Mesenteric fat pad (tissue), 1 donor: Measurements from ENCODE around the gene OLFM4. TPM values are rescaled to one million over a fixed set of nuclear protein-coding genes. Genes with fewer than 3 reads are reported as not detected.

Experiments used
- DNase-seq: peaks from one replicate; pipeline ENCODE4 v3.0.0-alpha.2; 2020; ENCODE audit warnings: low spot score
- total RNA-seq: library from RNA; stranded (reverse); fragmentation: NEBNext Ultra II Directional; extraction: Animal tissue kit (Norgen Biotek cat#: 25700); gene quantifications from one replicate; pipeline ENCODE4 v1.2.1, GENCODE V29; 2021
- donor health status: DM: yes; HTN: yes; CAD: no.

OLFM4 gene
- total RNA-seq, 1 donor from 2014 or later, result 0.80 TPM

DNA sequence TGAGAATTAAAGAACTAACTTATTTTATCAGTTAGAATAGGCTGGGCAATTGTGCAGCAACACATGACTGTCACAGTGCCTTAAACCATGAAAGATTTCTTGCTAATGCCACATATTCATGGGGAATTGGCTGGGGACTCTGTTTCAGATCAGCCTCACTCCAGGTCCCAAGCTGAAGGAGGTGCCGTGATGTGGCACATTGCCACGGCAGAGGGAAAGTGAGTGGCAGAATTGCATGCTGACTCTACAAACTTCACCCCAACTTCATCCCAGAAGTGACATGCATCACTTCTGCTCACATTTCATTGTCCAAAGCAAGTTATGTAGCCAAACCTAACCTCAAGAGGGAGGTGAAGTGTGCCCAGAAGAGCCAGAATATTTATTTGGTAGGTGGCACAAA, 37.8 kb downstream of the OLFM4 start:
- DNase-seq, result no peak

DNA sequence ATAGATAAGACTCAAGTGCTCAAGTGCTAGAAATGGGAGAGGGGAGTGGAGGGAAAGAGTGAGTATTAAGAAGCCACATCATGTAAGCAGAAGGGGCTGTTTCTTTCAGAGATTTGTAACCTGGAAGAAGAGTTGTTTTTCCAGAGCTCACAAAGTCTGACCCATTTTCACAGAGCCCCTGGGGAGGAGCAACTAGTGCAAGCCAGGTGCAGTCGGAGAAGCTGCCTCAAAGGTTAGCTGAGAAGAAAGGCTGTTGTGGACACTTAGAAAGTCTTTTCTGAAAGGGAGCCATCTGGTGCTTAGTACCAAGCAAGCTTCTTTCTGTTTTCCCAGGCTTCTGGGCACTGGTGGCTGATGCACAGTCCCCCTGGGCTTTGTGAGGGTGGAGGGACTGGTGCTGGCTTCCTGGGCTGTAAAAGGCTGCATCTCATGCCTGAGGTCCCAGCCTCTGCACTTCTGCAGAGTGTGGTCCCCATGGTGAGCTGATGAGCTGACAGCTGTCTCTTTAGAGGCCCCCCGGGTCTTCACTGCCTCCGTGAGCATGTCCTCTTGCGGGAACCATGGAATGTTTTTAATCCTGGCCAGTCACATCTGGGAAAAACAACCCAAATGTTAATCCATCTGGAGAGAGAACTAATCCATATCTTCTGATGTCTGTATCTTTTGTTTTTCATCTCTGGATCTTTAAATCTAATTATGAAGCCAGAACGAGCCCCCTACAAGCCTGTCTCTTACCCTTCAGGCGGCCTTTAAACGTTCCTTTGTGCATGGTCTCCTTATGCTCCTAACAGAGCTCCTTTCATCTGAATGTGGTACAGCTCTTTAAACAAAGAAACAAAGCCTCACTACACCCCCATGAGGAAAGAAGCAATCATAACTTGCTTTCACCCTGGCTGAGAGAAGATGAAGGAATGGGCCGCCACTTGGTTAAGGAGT, 40.2 kb downstream of the OLFM4 start:
- DNase-seq, result no peak

DNA sequence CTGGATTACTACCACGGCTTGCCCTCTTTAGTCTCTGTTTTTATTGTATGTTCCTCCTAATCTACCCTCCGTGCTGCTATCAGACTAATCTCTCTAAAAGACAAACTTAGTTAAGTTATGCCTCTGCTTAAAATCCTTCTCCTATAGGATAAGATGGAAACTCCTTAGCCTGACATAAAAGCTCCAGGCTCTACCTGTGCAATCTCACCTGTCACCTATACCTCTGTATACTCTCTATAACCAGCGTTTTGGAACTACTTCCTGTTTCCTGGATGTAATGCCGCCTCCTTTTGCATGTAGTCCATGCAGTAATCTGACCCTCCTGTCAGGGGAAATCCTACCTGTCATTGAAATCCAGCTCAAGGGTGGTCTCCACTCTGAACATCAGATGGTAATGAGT, 41.2 kb downstream of the OLFM4 start:
- no peak for DNase-seq

DNA sequence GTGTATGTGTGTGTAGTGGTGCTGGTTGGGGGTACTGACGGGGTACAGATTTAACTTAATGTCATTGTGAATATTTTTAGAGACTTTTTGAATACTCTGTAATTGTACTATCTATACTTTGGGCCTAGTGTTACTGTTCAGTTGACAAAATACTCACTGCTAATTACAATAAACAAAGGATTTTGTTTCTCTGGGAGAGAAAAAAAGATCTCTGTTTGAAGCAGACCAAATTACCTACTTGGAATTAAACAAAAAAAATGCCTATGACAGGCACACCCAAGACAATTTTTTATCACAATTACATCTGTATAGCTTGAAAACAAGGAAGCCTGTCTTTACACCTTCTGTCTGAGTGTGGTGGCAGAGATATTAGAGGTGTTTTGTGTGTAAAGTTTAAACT, 45.1 kb downstream of the OLFM4 start:
- DNase-seq, result no peak

DNA sequence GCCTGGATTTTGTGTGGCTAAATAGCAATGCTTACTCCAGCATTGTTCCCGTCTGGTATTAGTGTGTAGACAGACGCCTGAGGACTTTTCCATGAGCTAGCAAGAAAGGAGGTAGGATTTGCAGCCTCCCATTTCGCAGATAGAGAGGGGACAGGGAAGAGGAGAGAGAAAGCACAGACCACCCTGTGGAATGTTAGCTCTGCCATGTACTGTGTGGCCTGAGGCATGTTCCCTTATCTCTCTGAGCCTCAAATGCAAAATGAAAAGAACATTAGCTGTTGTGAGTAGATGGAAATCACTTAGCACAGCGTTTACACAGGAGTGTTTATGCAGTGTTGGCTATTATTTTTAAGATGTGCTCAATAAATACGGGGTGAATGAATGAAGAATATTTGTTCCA, 45.5 kb downstream of the OLFM4 start:
- DNase-seq, result no peak

DNA sequence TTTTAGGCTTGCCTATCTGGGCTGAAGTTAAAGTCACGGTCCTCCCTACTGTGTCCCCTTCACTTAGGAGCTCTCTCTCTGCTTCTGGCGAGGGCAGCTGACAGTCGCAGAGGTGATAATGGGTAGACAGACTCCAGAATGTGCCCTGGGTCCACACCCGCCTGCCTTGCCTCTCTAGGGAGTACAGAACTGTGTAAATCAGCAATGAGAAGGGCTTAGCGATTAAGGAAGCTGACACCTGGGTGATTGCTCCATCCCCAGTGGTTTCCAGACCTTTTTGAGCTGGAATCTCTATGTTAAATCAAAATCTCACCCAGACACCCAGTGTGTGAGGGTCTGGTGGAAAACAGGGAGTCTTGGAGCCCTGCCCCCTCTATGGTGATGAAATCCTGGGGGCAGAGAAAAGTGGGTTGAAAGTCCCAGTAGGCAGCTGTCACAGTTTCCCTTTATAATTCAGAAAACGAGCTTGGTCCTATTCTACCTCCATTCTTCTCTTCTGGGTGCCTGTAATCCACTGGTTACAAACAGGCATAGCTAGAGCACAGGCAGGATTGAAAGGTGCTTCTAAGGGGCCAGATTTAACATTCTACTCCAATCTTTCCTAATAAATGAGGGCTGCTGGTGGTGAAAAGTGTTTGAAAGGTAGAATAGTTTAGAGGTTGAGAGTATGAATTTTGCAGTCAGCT, 46.9 kb downstream of the OLFM4 start:
- no peak for DNase-seq

DNA sequence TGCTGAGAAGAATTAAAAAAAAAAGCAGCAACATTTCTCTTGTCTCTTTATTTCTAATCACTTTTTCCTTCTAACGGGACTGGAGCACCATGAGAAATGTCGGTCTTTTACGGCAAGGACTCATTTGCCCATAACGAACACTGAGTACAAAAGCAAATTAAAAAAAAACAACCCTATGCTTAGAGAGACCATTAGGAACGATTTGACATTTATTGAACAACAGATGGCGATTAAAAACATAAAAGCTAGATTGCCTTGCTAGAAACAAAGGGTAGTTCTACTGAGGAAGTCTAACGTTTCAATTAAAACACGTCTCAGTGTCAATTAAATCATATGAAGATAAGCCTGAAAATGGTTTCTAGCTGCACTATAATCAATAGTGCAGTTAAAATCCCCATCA, 51.1 kb downstream of the OLFM4 start:
- DNase-seq, result no peak

DNA sequence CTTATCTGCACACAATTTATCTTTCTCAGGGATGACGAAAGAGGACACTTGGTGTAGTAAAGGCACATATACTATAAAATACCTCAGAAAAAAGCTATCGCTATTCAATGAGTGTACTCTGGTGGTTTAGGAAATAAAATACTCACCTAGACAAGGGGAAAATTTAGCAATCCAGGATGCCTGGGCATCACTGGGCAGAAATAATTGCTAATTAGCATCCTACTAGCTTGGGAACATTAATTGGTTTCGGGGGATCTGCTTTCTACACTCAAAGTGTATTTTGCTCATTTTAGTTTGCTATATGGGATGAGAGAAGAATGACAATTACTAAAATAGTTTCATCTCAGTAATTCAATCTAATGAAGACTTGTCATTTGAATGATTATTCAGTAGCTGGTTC, 60.3 kb downstream of the OLFM4 start:
- DNase-seq, result no peak

DNA sequence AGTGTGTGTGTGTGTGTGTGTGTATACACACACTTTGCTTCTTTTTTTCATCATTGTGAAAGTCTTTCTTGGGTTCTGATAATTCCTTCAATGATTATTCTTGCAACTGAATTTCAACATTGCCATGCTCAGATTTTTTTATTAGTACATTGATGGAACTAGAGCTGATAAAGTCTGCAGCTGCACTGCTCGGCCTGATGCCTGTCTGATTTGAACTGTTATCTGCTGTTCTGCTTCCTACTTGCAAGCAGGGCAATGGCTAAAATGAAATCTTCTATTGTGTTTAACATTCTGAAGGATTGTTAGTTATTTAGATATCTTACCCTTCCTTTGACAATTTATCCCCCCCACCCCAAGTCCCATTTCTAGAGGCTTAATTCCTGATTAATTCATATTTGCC, 61.3 kb downstream of the OLFM4 start:
- DNase-seq, result no peak

DNA sequence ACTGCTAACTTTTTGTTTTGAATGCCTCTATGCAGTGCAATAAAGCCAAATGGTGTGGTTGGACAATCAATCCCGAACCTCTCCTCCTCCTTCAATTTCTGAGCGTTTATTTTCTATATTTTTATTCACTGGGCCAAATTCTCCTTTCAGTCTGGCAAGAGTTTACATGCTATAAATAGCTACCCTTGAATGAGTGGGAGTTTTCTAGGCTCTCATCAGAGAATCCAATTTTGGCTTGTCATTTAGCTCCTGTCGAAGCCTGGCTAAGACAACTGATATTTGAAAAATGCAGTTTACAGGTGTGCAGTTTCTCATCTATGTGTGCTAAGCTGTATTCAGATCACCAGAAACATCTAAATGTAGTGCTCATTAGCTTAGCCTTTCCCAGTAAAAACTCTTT, 61.8 kb downstream of the OLFM4 start:
- no peak for DNase-seq

DNA sequence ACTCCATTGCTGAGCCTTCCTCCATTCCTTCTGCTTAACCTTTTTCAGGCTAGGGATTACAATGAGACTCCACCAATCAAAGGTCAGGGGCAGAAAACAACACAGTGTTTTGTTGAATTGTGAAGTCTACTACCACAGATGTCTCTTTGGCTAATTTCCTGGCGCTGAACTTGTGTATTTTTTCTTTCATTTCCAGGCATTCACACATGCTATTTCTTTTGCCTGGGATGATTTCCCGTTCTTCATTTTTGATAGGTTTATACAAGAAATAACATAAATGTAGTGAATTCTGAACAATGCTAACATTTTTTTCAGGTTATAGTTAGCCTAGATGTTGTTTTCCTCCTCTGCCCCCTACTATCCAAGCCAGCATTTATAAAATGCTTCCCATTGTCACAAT, 64.3 kb downstream of the OLFM4 start:
- no peak for DNase-seq

DNA sequence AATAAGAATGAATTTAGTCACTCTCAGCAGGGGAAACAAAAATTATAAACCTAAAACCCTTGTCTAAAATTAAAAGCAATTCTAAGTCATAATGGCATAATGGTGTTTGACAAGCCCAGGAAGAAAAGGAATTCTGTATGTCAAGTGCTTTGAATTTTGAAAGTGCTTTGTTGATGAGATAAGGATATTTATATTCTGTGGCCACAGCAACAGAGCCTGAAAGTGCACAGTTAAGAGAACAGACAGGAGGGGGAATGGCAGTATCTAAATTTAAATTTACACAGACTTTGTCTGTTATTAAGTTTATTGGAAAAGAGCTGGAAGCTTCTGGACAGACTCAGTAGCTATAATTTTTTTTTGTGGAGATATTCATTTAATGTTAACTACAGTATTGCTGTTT, 69.8 kb downstream of the OLFM4 start:
- DNase-seq, result no peak

DNA sequence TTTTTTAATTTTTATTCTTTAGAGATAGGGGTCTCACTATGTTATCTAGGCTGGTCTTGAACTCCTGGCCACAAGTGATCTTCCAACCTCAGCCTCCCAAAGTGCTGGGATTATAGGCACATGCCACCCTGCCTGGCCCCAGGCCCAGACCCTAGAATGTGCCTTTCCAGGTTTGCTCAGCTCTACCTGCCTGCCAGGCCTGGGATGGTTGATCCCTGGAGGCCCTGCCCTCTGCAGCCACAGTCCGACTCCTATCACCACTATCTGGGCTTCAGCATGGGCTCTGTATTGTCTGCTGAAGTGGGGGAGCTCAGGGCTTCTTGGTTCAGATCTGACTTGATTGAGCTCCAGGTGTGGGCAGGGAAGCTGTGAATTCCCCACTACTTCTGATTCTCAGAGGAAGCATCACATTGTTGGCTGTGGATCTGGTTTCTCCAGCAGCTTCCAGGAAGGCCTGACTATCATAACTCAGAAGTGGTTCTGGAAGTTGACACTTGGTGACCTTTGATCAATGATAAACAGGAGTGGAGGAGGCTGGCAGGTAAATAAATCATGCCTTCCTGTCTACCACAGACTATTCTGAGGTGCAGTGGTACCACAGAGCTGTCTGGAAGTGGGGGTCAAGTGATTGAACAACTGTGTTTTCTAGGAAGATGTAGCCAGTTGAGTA, 71.9 kb downstream of the OLFM4 start:
- no peak for DNase-seq

Other genes with a start within 250 kb of the OLFM4 start
- gene PCDH8, start 180.2 kb upstream of the OLFM4 start, total RNA-seq, result not detected